GM19035 (cell line): ENCODE data around the gene C11orf98.
A peak's percentile ranks its signal among the peaks of the same experiment; 100 is the strongest.
"Not testable (repeated sequence)": the region's sequence is repeated elsewhere in the genome, so short reads cannot be mapped to it uniquely, and the experiment has no call there.

Source experiments
- ATAC-seq: cut with Tn5 transposase; IDR thresholded peaks from one replicate; pipeline ENCODE4 v1.9.1; 2021; ENCODE audit not compliant: unreplicated experiment

Gene C11orf98

DNA sequence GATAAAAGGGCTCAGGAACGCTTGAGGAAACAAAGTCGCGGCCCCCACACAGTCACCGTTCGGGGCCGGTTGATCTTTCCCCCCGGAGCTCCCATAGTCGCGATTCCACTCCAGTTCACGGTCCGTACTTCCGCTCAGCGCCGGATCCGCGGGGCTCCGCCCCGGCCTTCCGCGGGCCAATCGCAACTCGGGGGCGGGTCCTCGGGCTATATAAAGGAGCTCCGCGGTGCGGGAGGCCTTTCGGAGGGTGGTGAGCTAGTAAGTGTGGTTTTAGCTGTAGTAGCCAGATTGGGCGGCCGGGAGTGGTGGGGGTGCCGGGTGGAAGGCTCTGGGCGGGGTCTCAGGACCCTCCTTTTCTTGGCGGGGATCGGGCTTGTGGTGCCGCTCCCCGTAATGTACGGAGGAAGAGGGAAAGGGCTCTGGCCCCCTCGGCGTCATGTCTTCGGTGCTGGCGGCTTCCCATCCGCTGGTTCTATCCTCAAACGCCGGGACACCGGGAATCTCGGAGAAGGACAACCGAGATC is at the start of gene C11orf98, which contains the start of gene CSKMT:
C11orf98 (minus strand) TSS at position 136 of the 524 bp plus-strand sequence; CDS start at position 95, 41 bp downstream.
CSKMT (plus strand) TSS at position 238 of the 524 bp plus-strand sequence. CDS start 568 bp downstream, outside the sequence.
- ATAC-seq, result peak; percentile 87

DNA sequence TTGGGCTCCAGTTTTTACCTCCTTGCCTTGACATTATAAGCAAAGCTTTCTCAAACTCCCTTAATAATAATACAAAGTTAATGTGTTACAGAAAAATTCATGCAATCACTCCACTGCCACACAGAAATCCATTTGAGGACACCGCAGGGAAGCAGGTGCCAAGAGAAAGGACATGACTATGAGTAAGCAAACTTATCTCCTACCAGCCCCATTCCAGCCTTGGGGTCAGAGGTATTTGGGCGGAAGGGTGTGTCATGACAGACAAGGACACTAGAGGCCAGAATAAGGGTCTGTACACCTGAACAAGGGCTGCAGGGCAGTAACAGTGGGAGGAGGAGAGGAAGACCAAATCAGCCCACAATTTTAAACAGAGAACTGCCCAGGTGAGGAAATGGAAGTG is 48.3 kb upstream of the C11orf98 start:
- no peak for ATAC-seq

DNA sequence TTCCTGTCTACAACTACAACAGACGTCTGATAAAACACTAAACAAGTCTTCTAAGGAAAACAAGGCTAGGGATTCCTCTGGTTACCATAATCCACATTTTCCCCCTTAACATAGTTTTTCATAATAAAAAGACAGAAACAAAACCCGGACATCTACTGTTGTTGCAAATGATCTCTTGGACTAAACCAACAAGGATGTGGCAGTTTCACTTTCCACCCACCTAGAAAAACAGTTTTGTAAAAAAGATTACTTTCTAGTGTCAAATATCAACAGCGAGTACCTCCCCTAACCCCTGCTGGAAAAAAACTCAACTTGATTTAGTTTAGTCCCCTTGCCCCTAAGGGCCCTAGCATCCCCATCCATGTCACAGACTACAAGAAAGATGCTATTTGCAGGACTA is 47.9 kb upstream of the C11orf98 start:
- no peak for ATAC-seq

DNA sequence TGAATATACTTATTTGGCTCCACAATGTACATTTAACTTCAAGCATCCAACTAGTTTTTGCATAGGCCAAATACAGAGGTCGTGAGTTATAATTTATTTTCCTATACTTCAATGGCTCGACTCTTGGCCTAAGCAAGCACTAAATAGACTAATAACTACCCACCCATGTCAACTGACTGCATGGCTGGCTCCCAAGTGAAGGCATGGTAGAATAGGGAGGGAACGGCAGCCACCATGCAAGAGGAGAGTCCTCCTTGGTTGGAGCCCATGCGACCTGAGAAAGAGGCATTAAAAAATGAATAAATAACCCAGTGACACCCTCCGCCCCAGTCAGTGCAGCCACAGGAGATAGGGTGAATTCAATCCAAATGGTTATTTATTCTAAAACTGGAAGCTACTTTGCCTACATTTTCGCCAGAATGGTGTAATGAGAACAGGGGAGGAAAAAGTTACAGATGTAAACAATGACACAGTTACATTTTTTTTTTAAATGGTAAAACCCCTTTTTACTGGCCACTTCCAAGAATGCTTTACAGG is 47.3 kb upstream of the C11orf98 start:
- no peak for ATAC-seq

DNA sequence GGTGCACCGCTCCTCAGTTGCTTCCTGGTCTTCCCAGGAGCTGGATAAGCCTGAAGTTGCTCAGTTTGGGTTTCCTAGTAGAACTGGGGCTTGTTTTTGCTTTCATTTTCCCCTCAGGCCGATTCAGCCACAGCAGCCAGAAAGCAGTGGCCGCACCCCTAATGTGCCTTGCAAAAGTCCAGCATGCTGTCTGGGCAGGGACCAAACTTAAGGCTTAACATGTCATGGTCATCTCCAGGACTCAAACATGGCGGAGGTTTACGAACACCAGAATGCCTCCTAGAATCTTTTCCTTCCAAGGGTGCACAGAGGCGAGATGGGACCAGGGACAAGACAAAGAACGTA is 45.0 kb upstream of the C11orf98 start:
- peak; percentile 9 for ATAC-seq

DNA sequence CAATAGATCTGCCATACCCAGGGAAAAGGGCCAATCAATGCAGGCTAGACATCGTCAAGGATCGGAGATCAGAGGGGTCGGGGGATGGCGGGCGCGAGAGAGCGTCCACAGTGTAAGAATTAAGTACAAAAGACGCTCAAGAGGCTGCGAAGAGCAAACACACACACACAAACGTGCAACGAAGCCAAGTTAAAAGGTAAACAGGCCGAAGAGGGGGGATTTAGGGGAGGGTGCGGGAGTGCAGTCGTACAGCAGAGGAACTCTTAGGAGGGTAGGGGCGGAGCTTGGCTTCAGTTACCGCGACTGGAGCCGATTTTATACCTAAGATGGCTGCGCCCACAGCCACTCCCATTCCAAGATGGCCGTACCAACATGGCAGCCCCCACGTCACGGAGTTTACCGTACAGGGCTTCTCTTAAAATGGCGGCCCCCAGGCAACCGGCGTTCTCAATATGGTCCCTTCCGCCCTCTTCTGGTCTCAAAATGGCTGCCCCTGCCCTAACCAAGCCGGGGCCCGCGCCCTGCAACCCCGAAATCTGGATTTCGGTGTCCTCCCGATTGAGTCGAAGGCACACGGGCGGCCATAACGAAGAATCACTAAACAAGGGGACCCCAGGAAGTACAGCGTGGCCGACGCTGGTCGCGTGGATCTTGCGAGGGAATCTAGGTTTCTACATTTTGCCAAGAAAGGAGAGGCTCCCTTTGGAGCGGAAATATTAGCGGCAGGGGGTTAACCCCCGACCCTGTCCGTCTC is 44.4 kb upstream of the C11orf98 start:
- peak; percentile 74 for ATAC-seq

DNA sequence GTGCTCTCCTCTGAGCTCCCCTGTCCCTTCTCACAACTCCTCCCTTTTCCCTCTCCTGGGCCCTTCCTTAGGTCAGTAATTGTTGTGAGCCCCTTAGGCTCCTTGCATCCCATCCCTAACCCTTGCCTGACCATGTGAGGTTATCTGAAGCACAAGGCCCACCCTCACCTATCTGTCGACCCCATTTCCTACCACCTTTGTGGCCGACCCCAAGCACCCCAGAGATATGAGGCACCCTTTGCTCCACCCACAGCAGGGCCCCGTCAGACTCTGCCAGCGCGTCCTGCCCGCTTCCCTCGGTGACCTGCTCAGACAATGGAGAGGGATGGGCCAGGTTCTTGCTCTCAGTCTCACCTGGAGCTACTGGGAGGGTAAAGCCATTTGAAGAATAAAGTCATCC is 43.8 kb upstream of the C11orf98 start:
- no peak for ATAC-seq

DNA sequence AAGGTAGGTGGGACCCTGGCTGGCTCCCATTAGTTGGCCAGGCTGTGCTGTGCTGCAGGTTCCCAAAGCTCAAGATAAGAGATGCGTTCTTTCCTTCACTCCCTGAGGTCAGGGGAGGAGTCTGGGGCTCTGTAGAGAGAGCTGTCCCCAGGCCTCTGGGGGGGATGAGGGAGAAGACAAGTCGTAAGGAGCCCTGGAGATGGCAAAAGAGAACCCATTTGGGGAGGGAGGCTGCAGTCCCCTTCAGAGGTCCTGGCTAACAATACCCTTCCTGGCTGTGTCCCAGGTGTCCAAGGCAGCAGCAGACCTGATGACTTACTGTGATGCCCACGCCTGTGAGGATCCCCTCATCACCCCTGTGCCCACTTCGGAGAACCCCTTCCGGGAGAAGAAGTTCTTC is 43.4 kb upstream of the C11orf98 start:
- ATAC-seq, result no peak

DNA sequence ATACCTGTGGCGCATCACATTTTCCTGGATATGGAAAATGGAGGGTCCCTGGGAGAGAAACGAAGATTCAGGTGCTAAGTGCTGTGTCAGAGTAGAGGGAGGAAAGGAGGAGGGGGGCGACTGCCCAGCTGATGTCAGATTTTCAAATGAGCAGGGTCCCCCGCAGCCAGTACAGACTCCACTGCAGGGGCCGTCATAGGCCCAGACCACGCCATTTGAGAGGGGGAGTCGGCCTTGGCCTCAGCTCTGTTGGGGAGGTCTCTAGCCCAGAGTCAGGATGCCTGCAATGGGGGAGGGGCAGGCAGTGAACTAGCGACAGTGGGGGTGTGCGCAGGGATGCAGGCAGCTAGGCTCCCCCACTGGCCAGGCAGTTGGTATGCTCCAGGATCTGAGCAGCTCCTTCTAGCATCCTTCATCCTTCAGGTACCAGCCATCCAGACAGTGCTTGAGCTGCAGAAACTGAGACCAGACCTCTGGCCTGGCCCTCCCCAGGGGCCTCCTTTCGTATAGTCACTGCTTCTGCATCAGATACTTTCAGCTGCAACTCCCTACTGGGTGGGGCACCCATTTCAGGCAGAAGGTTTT is 42.4 kb upstream of the C11orf98 start, which contains the start of the genes BSCL2 and GNG3:
BSCL2 (minus strand) TSS at position 148 of the 585 bp plus-strand sequence. CDS start 229 bp downstream, outside the sequence.
GNG3 (plus strand) TSS at position 400 of the 585 bp plus-strand sequence. CDS start 620 bp downstream, outside the sequence.
- ATAC-seq, result no peak

DNA sequence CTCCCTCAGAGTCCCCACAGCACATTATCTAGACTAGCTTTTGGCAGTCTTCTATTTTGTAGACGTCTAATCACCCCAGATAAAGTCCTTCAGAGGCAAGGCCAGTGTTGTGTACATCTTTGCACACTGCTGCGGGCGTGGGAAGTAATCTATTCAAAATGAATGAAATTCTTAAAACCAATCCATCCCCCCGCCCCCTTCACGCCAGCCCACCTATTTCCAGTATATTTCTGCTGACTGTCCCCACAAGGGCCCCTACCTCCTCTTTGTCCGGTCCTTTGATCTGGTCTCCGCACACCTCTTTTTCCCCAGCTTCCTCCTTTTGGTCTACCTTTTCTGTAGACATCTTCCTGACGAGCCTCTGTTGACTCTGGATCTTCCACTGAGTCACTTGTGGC is 41.8 kb upstream of the C11orf98 start:
- no peak for ATAC-seq

DNA sequence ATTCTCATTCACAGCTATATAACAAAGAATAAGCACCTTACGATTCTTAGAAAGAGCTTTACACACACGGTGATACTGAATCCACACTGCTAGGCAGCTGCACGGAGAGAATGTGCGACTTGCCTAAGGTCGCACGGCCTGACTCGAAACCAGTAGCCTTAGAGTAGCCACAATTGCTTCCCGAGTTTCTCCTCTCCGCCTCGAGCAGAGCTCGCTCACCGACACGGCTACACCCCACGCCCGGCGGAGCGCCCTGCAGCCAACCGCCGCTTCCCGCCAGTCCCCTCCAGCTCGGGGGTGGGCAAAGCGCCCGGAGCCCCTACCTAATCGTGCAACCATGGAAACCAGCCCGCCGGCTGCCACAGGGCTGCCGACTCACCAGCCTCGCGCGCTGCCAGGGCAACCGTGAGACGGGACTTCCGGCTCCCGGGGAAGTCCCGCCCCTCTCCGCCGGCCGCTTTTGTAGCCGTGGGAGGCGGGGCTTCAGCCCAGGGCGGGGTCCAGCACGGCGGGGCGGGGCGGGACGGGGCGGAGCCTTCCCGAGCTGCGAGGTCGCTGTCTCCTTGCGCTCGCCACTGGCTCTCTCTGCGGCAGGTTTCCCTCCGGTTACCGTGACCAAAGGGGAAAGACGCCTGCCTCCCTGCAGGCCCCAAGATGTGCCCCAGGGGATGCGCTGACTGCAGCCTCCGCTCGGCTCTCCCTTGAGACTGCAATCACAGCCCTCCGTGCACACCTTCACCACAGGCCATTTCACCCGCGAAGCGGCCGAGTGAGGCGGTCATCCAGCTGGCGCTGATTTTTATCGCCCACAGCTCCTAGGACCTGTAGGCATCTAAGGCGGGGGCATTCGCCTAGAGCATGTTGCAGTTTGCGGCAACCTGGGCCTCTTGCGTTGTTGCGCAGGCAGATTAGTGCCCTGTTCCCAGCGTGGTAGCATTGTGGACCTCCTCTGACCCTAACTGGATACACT is 41.2 kb upstream of the C11orf98 start:
- ATAC-seq, result peak; percentile 54

DNA sequence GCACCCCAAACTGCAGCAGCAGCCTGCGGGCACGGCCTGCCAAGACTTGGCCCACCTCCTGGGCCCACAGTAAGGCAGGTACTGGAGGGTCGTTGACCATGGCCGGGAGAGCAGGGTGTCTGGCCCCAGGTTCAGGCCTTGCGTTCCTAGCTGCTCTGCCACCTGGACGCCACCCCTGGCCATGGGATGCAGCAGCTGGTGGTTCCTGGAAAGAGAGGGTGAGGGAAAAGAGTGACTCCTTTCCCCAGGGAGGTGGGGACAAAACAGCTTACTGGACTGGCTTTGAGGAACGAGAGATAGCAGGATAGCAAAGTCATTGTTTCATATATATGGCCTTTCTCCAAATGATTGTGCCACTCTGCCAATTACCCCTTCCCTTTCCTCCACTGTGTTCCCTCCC is 40.4 kb upstream of the C11orf98 start:
- ATAC-seq, result no peak

DNA sequence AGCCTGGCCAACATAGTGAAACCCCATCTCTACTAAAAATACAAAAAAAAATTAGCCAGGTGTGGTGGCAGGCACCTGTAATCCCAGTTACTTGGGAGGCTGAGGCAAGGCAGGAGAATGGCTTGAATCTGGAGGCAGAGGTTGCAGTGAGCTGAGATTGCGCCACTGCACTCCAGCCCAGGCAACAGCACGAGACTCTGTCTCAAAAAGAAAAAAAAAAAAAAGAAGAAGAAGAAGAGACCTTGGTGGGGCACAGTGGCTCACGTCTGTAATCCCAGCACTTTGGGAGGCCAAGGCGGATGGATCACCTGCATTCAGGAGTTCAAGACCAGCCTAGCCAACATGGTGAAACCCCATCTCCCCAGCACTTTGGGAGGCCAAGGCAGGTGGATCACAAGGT is 38.9 kb upstream of the C11orf98 start:
- not testable (repeated sequence) for ATAC-seq

DNA sequence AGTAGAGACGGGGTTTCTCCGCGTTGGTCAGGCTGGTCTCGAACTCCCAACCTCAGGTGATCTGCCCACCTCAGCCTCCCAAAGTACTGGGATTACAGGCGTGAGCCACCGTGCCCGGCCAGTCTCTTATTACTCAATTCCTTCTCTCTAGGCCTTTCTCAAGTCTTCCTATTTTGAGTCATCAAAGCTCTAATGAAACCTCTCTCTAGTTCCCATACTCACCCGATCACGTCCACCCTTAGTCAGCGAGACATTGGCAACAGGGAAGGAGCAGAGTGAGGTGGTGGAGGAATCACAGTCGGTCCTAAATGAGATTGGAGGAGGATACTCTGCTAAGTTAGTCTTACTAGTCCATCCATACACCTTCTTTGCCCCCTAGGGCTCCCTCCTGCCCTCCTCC is 37.2 kb upstream of the C11orf98 start:
- no peak for ATAC-seq

DNA sequence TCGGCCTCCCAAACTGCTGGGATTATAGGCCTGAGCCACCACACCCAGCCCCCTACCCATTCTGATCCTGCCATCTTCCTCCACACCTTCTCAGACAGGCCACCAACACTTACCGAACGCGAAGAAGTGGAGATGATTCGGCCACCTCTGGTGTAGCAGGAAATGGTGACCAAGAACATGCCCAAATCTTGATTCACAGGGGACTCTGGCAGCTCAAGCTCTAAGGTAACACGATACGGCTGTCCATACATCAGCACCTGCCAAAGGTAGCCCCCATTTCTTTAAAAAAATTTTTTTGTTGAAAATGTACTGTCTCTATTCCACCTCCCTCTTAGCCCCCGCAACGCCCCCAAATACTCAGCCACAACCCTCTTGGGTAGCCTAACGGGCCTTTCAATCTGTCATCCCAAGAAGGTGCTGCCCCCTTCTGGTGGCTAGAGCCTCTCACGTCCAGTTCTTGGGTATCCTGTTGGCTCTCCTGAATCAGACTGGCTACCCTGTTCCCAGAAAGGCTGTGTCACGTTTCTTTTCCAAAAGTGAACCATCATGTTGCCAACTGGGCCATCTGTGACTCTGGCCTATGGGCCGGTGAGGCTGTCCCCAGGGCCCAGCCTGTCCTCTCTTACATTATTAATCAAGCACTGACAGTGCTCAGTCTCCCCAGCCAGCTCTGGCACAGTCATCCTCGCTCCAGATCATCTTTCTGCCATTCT is 29.6 kb upstream of the C11orf98 start:
- no peak for ATAC-seq

DNA sequence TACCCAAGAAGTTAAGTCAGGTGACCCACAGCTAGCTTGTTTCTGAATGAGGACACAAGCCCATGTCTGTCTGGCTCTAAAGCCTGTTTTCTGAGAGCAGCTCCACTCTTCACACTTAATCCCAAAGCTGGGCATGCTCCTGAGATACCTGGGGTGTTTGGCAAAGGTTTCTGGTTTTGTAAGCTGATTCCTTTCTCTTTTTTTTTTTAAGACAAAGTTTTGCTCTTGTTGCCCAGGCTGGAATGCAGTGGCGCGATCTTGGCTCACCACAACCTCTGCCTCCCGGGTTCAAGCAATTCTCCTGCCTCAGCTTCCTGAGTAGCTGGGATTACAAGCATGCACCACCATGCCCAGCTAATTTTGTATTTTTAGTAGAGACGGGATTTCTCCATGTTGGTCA is 28.6 kb upstream of the C11orf98 start:
- not testable (repeated sequence) for ATAC-seq

DNA sequence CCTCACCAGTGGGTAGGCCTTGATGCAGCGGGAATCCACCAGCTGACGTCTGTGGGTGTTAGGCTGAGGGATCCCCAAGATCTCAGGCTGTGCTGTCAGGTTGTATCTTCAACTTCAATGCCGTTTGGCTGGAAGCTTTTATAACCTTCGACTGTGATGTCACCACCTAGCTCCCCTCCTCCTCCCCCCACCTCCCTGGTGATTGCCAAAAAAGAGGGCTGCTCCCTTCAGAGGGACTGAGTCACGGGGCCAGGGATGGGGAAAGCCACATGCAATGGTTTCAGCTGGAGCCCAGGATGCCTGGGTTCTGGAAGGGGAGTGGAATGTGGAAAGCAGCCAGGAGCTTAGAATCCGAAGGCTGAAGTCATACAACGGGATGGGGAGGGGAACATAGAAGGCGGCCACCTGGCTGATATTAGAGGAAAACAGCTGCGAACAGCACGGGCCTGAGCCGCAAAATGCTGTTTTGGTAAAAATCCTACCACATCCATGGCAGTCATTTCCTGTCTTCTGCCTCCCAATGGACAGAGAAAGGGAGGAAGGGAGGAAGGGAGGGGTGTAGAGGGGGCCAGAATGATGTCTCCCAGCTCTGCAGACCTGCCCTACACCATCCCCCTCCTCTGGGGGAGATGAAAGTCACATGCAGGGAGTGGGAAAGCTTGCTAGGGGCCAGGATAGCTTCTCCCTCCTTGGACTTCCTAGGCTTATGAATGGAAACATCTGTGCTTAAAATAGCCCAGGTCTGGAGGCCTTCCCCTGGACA is 24.6 kb upstream of the C11orf98 start, which contains the start of gene LRRN4CL:
LRRN4CL (minus strand) TSS at position 110 of the 763 bp plus-strand sequence. CDS start 1,022 bp downstream, outside the sequence.
- ATAC-seq, result no peak

DNA sequence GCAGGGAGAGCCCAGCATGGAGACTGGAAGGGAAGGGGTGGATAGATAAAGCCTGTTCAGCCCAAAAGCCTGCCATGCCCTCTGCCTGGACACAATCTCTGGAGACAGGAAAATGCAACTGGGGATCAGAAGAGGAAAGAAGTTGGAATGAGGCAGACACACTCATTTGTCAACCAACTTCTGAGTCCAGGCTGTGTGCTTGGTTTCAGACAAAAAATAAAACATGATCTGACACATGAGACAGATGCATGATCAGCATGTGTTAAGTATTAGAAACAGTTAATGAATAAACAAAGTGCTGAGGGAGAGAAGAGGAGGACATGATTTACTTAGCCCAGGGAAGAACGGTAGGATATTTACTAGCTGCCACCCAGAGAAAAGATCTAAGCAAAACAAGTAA is 23.5 kb upstream of the C11orf98 start:
- ATAC-seq, result no peak
